Body of pancreas (tissue), 4 donors: Measurements from ENCODE around the gene KCNA10. TPM values are rescaled to one million over a fixed set of nuclear protein-coding genes. Genes with fewer than 3 reads are reported as not detected.
A peak's percentile ranks its signal among the peaks of the same experiment; 100 is the strongest.

Experiments
- ATAC-seq: fragments of 150-250 bp; one replicate; pipeline ENCODE4 v1.9.1; 2016
- DNase-seq, 4 donors: peaks; one replicate each; pipeline ENCODE4 v3.0.0-alpha.2; 2019
- H3K27ac ChIP-seq, 4 donors: fragments of 200-600 bp; sonication (generic); 1 replicate in 3 of 4; 2 replicates in 1 of 4; pipeline versions ENCODE4 v1.5.1 to v1.6.1; 2016 to 2019; ENCODE audit warnings: mild to moderate bottlenecking in 1 of 4, mixed read lengths in 1 of 4, moderate library complexity in 1 of 4
- H3K27me3 ChIP-seq, 2 donors: fragments of 200-600 bp; sonication (generic); one replicate each; pipeline ENCODE4 v1.6.0; 2016; ENCODE audit warnings: mild to moderate bottlenecking in 1 of 2
- H3K36me3 ChIP-seq, 2 donors: fragments of 200-600 bp; sonication (generic); replicated peaks in 1 of 2; 2 replicates each; pipeline ENCODE4 v1.5.1; 2016; ENCODE audit warnings: low read depth in 2 of 2; ENCODE audit not compliant: insufficient read depth in 1 of 2
- H3K4me1 ChIP-seq: fragments of 200-600 bp; sonication (generic); one replicate; pipeline ENCODE4 v1.6.0; 2016
- H3K4me3 ChIP-seq, 2 donors: fragments of 200-600 bp; sonication (generic); 1 replicate in 1 of 2; 2 replicates in 1 of 2; pipeline ENCODE4 v1.5.1; 2016 to 2019
- H3K9me3 ChIP-seq, 3 donors: fragments of 200-600 bp; sonication (generic); 1 replicate in 2 of 3; 2 replicates in 1 of 3; pipeline ENCODE4 v1.5.1; 2016
- POLR2A ChIP-seq, 3 donors: fragments of 450-650 bp; IDR thresholded peaks; one replicate each; pipeline ENCODE4 v1.6.1; 2016; ENCODE audit warnings: antibody characterized with exemption in 3 of 3, mild to moderate bottlenecking in 2 of 3
- WGBS, 2 donors: methylation state at CpG; one replicate each; pipeline ENCODE4 v1.1.5; 2017; 5-methylcytosine and 5-hydroxymethylcytosine counted together
- intact Hi-C: fragments of 100-400 bp; cut with DNase I; formaldehyde crosslinking; loops from one replicate; pipeline ENCODE4 v1.15.1; 2023
- total RNA-seq, 2 donors: library from RNA; depleted of rRNA; stranded (reverse); fragments of >200 nt; gene quantifications; one replicate each; pipeline ENCODE4 v1.1.0, GENCODE V29; 2016
- TF ChIP-seq, protein P1 (sequence below), 7 experiments: fragments of 450-650 bp in 4 of 7; fragments of 200-600 bp in 3 of 7; sonication (generic) in 3 of 7; IDR thresholded peaks; one replicate each; pipeline ENCODE4 v1.5.1; 2016 to 2019; ENCODE audit warnings: antibody characterized with exemption in 7 of 7

KCNA10 gene
- total RNA-seq, 2 donors from 2014 or later = not detected

DNA sequence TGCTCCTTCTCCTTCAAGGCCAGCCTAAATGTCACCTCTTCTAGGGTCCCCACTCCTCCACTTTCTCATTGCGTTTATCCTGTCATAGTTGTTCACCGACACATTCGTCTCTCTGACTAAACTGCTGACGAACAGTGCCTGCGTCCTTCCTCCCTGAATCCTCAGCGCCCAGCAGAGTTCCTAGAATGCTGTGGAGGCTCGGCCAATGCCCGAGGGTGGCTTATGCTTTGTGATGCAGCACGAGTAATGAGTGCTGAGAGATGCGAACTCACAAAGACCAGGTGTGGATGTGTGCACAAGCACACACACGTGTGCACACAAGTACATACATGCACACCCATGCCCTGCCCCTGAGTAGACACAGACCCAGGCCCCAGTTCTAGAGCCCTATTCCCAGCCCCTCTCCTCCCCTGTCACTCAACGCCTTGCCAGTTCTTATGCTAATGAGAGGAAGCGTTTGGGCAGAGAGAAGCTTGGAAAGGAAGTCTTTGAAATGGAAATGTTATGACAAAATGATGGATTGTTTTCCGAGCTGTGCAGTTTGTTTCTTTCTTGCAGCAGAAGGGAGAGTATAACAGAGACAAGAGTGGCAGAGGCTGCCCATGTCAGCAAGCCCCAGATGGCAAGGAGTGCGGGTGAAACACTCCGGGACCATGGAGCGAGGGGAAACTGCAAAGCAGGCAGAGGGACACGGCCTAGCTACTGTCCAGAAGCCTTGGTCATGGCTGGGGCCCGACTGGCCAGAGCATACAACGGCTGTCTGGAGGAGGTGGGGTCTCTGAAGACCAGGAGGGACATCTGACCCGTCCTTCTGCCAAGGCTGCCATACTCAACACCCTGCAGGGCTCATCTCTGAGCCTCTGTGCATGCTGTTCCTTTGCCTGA is 24.2 kb downstream of the KCNA10 start:
- no peaks in the 10 kb centered on the region for H3K9me3 ChIP-seq
- TF ChIP-seq, protein P1, sequence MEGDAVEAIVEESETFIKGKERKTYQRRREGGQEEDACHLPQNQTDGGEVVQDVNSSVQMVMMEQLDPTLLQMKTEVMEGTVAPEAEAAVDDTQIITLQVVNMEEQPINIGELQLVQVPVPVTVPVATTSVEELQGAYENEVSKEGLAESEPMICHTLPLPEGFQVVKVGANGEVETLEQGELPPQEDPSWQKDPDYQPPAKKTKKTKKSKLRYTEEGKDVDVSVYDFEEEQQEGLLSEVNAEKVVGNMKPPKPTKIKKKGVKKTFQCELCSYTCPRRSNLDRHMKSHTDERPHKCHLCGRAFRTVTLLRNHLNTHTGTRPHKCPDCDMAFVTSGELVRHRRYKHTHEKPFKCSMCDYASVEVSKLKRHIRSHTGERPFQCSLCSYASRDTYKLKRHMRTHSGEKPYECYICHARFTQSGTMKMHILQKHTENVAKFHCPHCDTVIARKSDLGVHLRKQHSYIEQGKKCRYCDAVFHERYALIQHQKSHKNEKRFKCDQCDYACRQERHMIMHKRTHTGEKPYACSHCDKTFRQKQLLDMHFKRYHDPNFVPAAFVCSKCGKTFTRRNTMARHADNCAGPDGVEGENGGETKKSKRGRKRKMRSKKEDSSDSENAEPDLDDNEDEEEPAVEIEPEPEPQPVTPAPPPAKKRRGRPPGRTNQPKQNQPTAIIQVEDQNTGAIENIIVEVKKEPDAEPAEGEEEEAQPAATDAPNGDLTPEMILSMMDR (IDR thresholded peaks at IDR 0.05) = no peak
- TF ChIP-seq POLR2A (IDR thresholded peaks at IDR 0.05) = no peak
- intact Hi-C loops = no loop called here
- peaks cover 4% of the 10 kb centered on the region for H3K4me1 ChIP-seq
- H3K4me3 ChIP-seq = no peak overlapping the region
- no peaks in the 10 kb centered on the region for H3K27me3 ChIP-seq
- no peaks in the 10 kb centered on the region for H3K36me3 ChIP-seq
- no peak overlapping the region for H3K27ac ChIP-seq
- ATAC-seq = no peak
- 50 to 76% methylated on average over 21 of the region's 21 CpGs for WGBS, 2 donors
- DNase-seq = no peak

- Histone ChIP-seq H3K4me1 (peaks cover 4% of the 10 kb centered on the region), H3K4me3 (no peak overlapping the region), H3K27me3 (no peaks in the 10 kb centered on the region), H3K27ac (no peak overlapping the region), H3K9me3 (no peaks in the 10 kb centered on the region), H3K36me3 (no peaks in the 10 kb centered on the region)
- DNase-seq = no peak
- TF ChIP-seq, protein P1 (IDR thresholded peaks at IDR 0.05) = no peak
- no peak for TF ChIP-seq POLR2A (IDR thresholded peaks at IDR 0.05)
- no peak for ATAC-seq
- WGBS, 2 donors = 63 to 68% methylated on average over 3 to 5 of the region's 5 CpGs
- intact Hi-C loops = no loop called here
Observed at GRCh38 chr1:110494036-110494435, 24.9 kb downstream of the KCNA10 start.

DNA sequence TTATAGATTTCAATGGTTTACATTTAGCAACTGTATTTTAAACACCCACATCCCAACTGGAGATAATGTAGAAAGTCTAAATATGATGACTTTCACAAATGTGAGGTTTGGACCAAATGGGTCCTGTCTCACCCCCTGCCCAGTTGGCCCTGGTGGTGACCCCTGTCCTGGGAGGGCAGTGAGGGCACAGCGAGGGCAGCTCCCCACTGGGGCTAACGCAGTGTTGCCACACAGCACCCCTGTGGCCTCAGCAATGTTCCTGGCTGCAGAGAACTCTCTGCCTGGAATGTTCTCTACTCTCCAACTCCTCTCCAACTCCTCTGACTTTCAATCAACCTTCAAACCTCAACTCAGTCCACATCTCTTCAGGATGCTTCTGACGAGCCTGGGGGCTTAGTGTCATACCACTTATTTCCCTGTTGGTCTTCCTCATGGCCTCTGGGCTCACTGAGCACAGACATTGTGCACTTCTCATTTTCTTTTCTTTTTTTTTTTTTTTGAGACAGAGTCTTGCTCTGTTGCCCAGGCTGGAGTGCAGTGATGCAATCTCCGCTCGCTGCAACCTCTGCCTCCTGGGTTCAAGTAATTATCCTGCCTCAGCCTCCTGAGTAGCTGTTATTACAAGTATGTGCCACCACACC is 25.8 kb downstream of the KCNA10 start:
- DNase-seq (no peak), ATAC-seq (no peak)
- H3K36me3 ChIP-seq = no peaks in the 10 kb centered on the region
- WGBS, 2 donors = 88 to 90% methylated on average over 5 of the region's 5 CpGs
- no peaks in the 10 kb centered on the region for H3K27me3 ChIP-seq
- no peaks in the 10 kb centered on the region for H3K9me3 ChIP-seq
- no peak for TF ChIP-seq POLR2A (IDR thresholded peaks at IDR 0.05)
- TF ChIP-seq, protein P1 (IDR thresholded peaks at IDR 0.05) = no peak
- intact Hi-C loops = no loop called here
- H3K27ac ChIP-seq = no peak overlapping the region
- H3K4me1 ChIP-seq = peaks cover 4% of the 10 kb centered on the region
- H3K4me3 ChIP-seq = no peak overlapping the region

DNA sequence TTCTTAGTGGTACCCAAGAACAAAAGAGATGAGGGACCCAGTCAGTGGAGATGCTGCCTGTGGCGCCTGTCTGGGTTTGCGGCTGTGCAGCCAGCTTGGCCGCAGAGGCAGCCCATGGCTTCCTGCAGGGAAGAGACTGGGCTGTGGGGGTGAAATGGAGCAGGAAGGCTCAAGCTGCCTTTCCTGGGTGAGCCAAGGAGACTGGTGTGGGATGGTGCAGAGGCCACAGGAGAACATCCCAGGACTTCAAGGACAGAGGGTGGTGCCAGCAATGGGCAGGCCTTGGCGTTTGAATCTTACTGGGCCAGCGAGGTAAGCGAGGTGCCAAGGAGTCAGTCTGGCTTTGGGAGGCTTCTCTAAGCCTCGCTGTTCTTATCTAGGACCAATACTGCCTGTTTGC is 26.4 kb downstream of the KCNA10 start:
- TF ChIP-seq, protein P1 (IDR thresholded peaks at IDR 0.05) = no peak
- no peak for TF ChIP-seq POLR2A (IDR thresholded peaks at IDR 0.05)
- H3K27ac ChIP-seq = no peak overlapping the region
- H3K9me3 ChIP-seq = no peaks in the 10 kb centered on the region
- no peaks in the 10 kb centered on the region for H3K27me3 ChIP-seq
- H3K36me3 ChIP-seq = no peaks in the 10 kb centered on the region
- no peak for ATAC-seq
- H3K4me3 ChIP-seq = no peak overlapping the region
- intact Hi-C loops = no loop called here
- peak in 2 of 4 donors; percentile 9 to 39 for DNase-seq
- 59 to 61% methylated on average over 7 of the region's 7 CpGs for WGBS, 2 donors
- H3K4me1 ChIP-seq = peaks cover 4% of the 10 kb centered on the region
